GM21515 (cell line): ENCODE results near the gene SLC27A3.

ENCODE experiments used
- ATAC-seq: cut with Tn5 transposase; IDR thresholded peaks from one replicate; pipeline ENCODE4 v1.9.1; 2021; ENCODE audit not compliant: unreplicated experiment

Gene SLC27A3, protein sequence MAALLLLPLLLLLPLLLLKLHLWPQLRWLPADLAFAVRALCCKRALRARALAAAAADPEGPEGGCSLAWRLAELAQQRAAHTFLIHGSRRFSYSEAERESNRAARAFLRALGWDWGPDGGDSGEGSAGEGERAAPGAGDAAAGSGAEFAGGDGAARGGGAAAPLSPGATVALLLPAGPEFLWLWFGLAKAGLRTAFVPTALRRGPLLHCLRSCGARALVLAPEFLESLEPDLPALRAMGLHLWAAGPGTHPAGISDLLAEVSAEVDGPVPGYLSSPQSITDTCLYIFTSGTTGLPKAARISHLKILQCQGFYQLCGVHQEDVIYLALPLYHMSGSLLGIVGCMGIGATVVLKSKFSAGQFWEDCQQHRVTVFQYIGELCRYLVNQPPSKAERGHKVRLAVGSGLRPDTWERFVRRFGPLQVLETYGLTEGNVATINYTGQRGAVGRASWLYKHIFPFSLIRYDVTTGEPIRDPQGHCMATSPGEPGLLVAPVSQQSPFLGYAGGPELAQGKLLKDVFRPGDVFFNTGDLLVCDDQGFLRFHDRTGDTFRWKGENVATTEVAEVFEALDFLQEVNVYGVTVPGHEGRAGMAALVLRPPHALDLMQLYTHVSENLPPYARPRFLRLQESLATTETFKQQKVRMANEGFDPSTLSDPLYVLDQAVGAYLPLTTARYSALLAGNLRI

GRCh38 chr1:153774780-153775457 is at the start of gene SLC27A3:
SLC27A3 (plus strand) TSS chr1:153775407; CDS start chr1:153775498, 91 bp downstream.
- ATAC-seq, result peak; percentile 23

DNA sequence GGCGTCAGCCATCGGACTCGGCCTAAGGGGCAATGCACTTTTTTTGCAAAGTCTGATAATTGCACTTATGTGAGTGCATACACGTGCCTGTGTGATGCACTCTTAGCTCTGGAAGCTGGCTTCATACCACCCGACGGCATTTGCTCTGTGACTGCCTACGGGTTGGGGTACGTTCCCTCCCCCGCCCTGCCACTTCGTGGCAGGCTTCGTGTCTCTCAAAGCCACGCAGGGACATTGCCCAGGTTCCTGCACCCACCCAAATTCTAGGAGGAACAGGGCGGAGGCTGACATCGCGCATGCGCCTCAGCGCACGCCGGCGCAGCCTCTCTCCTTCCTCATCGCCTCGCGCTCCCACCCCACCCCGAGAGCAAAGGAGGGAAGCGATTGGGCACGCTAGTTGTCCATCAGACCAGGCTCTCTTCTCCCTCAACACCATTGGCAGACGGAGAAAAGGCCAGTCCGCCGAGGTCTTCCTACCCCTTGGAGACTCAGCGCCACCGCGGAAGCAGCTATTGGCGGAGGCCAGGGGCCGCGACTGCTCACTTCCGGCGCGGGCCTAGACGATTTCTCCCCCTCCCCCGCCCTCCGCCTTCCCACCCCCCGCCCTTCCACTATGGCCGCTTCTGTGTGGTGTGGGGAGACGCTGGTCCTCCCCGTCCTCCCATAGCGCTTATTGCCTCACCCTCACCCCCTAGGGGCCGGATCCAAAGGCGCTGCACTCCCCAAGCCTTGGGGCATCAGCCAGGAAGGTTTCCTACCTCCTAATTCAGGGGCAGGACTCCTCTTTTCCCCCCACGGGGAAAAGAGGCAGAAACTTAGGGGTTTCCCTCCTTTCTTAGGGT is 47.5 kb upstream of the SLC27A3 start, which contains the start of gene INTS3:
Gene INTS3 (plus strand): TSS at position 588 of the 842 bp plus-strand sequence. CDS start 585 bp downstream, outside the sequence.
- ATAC-seq, result peak; percentile 94

DNA sequence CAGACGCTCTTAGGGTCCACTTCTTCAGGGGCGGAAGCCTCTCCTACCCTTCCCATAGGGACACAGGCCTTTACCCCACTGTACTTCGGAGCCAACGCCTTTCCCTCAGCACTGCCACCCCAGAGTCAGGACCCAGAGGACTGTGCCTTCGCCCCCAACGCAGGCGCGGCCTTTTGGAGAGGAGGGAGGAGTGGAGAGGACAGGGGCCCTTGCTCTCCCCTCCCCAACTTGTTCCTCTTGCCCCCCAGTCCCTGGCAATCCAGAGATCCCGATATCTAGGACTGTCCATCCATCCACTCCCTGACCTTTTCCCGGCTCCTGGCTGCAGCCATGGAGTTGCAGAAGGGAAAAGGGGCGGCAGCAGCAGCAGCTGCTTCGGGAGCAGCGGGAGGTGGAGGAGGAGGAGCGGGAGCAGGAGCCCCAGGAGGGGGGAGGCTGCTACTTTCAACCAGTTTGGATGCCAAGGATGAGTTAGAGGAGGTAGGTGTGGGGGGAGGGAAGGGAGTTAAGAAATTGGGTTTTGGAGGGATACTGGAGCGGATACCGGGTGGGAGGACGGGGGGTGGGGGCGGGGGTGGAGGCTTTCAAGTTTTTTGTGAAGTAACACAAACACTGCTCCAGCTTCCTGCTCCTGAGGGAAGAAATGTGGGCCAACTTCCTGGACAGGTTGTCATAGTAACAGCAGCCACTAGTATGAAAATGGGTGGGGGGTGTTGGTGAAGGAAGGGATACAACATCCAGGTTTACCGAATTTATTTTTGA is 46.7 kb upstream of the SLC27A3 start:
- peak; percentile 14 for ATAC-seq

DNA sequence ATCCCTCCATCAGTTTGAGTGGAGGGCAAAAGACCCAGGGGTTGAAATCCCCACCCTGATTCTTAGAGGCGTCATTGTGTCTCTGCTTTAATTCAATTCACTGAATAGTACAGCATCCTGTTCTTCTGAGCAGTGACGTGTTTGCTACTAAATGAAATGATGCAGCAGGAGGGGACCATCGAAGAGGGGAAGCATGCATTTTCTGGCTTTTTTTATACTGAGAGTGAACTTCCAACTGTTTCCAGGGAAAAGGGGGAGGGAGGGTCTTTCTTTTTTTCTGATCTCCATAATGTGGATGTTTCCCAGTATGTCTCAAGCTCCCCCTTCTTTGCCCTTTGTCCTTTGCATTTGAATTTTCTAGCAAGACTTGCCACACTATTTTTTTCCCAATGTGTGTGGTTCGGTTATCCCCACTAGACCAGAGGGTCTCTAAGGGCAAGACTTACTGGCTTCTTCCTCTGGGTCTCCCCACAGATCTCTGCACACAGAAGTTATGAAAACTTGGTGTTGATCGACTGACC is 44.7 kb upstream of the SLC27A3 start:
- no peak for ATAC-seq

- ATAC-seq, result no peak
Observed at GRCh38 chr1:153733970-153734369, 41.2 kb upstream of the SLC27A3 start.

- ATAC-seq, result no peak
Observed at GRCh38 chr1:153734396-153735089, 40.7 kb upstream of the SLC27A3 start.

DNA sequence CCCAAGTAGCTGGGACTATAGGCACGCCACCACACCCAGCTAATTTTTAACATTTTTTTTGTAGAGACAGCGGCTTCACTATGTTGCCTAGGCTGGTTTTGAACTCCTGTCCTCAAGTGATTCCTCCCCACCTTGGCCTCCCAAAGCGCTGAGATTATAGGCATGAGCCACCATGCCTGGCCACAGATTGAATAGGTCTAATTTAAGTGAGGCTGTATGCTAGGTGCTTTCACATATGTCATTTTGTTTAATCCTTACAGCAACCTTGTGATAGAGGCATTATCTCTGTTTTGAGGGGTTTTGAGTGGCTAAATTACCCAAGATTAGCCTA is 40.2 kb upstream of the SLC27A3 start:
- ATAC-seq, result no peak

GRCh38 chr1:153741986-153742385 is 33.2 kb upstream of the SLC27A3 start:
- ATAC-seq, result no peak

DNA sequence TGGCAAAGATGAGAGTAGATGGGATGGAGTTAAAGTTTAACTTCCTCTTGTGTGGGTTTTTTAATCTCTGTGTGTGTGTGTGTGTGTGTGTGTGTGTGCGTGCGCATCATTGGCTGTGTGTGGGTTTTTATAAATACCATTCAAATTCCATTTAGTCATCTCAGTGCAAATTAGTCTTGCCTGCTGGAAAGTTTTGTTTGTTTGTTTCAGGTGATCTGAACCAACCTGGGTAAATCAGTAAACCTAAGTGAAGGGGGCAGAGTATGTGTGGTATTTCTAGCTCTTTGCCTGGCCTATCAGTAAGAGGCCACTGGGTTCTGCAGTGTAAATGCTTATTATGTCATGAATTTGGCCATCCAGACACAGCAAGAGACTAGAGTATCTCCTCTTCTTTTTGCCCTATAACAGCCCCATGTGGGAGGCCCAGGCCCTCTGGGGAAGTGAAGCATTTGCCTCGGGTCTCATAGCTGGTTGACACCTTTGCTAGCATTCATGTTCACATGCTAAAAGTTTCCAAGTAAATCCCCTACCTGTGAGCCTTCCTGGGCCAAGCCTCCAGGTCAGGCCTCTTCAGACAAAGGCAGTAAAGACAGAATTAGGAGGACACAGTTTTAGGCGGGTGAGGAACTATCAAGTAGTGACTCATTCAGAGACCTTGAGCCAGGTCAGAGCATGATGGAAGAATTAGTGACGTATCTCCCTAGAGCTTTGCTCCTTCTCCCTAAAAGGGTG is 32.6 kb upstream of the SLC27A3 start:
- peak; percentile 48 for ATAC-seq

DNA sequence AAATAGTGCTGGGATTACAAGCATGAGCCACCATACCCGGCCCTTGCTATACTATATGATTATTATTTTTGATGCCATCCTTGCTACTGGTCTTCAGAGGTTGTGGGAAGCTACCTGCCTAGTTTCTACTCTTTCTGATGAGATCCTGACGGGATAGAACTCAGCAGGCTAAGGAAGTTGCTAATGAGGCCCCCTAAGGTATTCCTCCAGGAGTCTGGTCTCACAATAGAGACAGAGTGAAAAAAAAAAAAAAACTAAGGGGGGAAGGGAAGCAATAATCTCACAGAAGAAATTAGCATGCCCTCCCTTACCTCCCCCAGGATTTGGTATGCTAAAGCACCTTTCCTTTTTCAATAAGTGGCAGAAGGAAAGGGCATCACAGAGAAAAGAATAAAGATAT is 29.8 kb upstream of the SLC27A3 start:
- no peak for ATAC-seq

GRCh38 chr1:153746174-153746573 is 29.0 kb upstream of the SLC27A3 start:
- no peak for ATAC-seq

DNA sequence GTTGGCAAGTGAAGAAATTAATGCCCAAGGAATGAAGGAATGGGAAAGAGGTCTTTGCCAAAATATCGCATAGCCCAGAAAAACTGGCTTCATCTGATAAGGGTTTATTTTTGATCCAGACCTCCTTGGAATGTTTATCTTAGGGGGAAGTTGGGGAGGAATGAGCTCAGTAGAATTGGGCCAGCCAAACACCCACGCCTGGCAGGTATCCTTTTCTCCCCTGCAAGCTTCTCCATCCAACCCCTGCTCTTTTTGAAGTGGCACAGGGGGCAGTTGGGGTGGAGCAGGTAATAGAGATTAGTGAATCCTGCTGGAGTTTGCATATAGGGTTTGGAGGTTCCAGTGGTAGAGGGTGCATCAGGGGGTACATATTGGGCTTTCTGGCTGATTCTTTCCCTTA is 26.3 kb upstream of the SLC27A3 start:
- ATAC-seq, result no peak

DNA sequence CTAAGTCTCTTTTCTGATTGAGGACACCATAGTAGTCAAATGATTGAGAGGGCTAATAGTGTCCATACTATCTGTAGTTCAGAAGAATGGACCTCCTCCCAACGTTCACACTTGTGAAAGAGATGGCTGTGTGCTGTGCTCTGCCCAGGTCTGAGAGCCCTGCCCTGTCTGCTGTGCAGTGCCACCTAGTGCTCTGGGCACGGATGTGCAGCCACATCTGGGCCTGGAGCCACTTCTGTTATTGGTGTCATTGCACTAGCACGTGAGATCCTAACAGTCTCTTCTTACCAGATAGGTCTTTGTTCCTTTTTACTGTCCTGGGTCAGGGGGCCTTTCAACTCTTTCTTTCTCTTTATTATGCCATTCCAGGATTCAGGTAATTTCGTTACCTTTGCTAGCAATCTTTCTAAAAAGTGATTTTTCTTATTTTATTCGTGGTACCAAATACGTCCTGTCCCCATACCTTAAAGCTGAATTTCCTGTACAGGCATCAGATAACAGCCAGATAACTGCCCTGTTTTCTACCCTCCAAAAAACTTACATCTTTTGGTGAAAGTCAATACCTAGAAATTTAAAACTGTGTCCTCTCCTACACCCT is 25.7 kb upstream of the SLC27A3 start:
- peak; percentile 57 for ATAC-seq

GRCh38 chr1:153750026-153750995 is 24.9 kb upstream of the SLC27A3 start:
- ATAC-seq, result no peak

DNA sequence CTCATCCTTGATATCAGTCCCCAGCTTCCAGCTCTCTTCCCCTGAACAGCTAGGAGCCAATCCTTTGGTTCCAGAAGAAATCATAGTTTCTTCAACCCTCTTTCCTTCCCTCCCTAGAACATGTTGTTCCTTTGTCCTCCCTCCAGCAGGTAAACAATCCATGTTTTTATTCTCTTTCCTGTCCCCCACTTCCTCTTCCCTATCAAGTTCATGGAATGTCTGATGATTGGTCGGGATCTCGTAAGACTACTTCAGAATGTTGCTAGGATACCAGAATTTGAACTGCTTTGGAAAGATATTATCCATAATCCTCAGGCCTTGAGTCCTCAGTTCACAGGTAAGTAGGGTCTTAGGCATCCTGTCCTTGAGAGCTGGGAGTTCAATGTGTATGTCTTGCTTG is 23.1 kb upstream of the SLC27A3 start:
- ATAC-seq, result no peak

DNA sequence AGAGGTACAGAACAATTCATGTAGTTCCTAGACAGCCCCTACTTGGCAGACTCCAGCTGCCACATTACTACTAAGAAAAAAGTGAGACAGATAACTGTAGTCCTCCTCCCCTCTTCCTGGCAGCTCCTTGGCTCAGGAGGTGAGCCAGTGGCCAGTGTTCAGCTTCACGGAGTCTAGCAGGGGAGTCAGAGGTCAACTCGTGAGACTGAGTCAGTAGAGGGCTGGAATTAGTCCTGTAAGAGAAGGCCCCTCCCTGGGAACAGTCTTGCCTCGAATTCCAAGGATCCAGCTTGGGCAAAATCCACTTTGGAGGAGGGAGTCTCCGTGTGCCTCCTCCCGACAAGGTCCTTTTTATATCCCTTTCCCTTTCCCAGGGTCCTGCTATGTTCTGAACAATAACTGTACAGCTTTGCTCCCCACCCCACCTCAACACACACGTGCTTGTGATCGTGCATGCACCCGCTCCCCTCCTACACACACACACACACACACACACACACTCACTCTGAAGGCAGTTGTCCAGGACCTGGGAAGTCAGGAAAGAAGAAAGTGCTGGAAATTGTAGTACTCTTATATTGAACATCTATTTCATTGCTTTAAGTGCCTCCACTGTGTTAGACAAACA is 22.5 kb upstream of the SLC27A3 start:
- no peak for ATAC-seq

DNA sequence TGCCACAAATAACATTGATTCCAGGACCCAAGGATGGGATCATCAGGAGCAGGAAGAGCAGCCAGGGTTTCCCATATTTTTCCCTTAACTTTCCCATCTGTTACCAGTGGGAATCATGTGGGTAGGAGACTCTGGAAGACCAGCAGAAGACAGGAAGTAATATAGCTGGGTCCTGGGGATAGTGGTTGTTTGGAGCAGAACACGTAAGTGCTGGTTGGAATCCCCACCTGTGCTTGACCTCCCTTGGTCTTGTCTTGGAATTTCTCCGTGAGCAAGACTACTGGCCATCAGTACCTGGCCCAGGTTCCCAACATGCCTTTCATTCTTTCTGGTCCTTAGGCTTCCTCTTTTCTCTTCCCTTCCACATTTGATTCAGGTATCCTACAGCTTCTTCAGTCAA is 20.9 kb upstream of the SLC27A3 start:
- ATAC-seq, result no peak
